ENCODE measurements around the gene TLX3.
"Not testable (repeated sequence)": the region's sequence is repeated elsewhere in the genome, so short reads cannot be mapped to it uniquely, and the experiment has no call there.

Gene TLX3

GRCh38 chr5:171330021-171330420 is 21.0 kb downstream of the TLX3 start:
- DNase-seq: no peak

GRCh38 chr5:171335616-171336015 is 26.6 kb downstream of the TLX3 start:
- no peak for DNase-seq

GRCh38 chr5:171336521-171337209 is 27.6 kb downstream of the TLX3 start:
- DNase-seq: no peak

GRCh38 chr5:171337210-171337569 is 28.1 kb downstream of the TLX3 start:
- no peak for DNase-seq

GRCh38 chr5:171340042-171340441 is 31.0 kb downstream of the TLX3 start:
- no peak for DNase-seq

GRCh38 chr5:171340491-171340890 is 31.4 kb downstream of the TLX3 start:
- no peak for DNase-seq

GRCh38 chr5:171342362-171343111 is 33.5 kb downstream of the TLX3 start:
- DNase-seq: peak; percentile 63

GRCh38 chr5:171344936-171345608 is 36.0 kb downstream of the TLX3 start:
- no peak for DNase-seq

GRCh38 chr5:171351536-171352073 is 42.6 kb downstream of the TLX3 start:
- DNase-seq: no peak

- peak; percentile 75 for DNase-seq
These were observed 46.3 kb downstream of the TLX3 start for GRCh38 chr5:171355302-171355724.

- DNase-seq: no peak
These were observed 48.8 kb downstream of the TLX3 start for GRCh38 chr5:171357843-171358242.

- not testable (repeated sequence) for DNase-seq
These were observed 52.1 kb downstream of the TLX3 start for GRCh38 chr5:171361151-171361550.
